H1 (cell line): Measurements from ENCODE around the gene CACNG4. TPM values are rescaled to one million over a fixed set of nuclear protein-coding genes. Genes with fewer than 3 reads are reported as not detected.

Source experiments
- CTCF ChIA-PET: fragments of 300-600 bp; sonication (Branson Sonifier 250); formaldehyde crosslinking; loops from one replicate; lab custom pipeline; 2021; ENCODE audit not compliant: partially characterized antibody; lab: Charles Lee
- POLR2A ChIA-PET: fragments of 300-600 bp; sonication (Branson Sonifier 250); formaldehyde crosslinking; loops from one replicate; lab custom pipeline; 2021; ENCODE audit warnings: inconsistent platforms; ENCODE audit not compliant: partially characterized antibody; lab: Charles Lee
- DNase-seq, 2 experiments: peaks; one replicate each; pipeline versions ENCODE4 v3.0.0 to v3.0.0-alpha.2; 2010 to 2022; ENCODE audit warnings: low spot score in 2 of 2, low read depth in 1 of 2, mixed read lengths in 1 of 2
- FAIRE-seq: peaks from 2 replicates; lab custom pipeline; 2011; peaks lifted over from hg19 to GRCh38; lab: Jason Lieb, UNC
- H2AFZ ChIP-seq: 2 replicates; pipeline ENCODE4 v1.8.1; 2012; ENCODE audit warnings: low read length, inconsistent platforms
- H2AK5ac ChIP-seq: 2 replicates; pipeline ENCODE4 v1.6.1; 2013; ENCODE audit warnings: low read depth, low read length
- H2BK120ac ChIP-seq: replicated peaks from 2 replicates; pipeline ENCODE3; 2013; ENCODE audit warnings: low read depth, low read length, inconsistent platforms
- H2BK12ac ChIP-seq: 2 replicates; pipeline ENCODE4 v1.6.1; 2013; ENCODE audit warnings: low read depth, low read length
- H2BK15ac ChIP-seq: 2 replicates; pipeline ENCODE4 v1.6.1; 2013; ENCODE audit warnings: low read length
- H2BK20ac ChIP-seq: 2 replicates; pipeline ENCODE4 v1.6.1; 2013; ENCODE audit warnings: low read length
- H2BK5ac ChIP-seq: 2 replicates; pipeline ENCODE4 v1.6.1; 2013; ENCODE audit warnings: low read depth, low read length
- H3K14ac ChIP-seq: 2 replicates; pipeline ENCODE4 v1.6.1; 2013; ENCODE audit warnings: inconsistent platforms; ENCODE audit not compliant: insufficient read length
- H3K18ac ChIP-seq: 2 replicates; pipeline ENCODE4 v1.6.1; 2013; ENCODE audit warnings: low read length; ENCODE audit errors: extremely low read depth
- H3K23ac ChIP-seq: 2 replicates; pipeline ENCODE4 v1.6.1; 2013; ENCODE audit warnings: inconsistent platforms; ENCODE audit not compliant: insufficient read length
- H3K23me2 ChIP-seq: 2 replicates; pipeline ENCODE4 v1.6.1; 2013; ENCODE audit warnings: low read depth, low read length
- H3K27ac ChIP-seq: 2 replicates; pipeline ENCODE4 v1.6.1; 2011; ENCODE audit warnings: low read depth, low read length, inconsistent platforms
- H3K27me3 ChIP-seq, 4 experiments: replicated peaks in 1 of 4; 1 replicate in 1 of 4; 2 replicates in 3 of 4; pipeline versions ENCODE4 v1.6.1 to v1.8.1; 2011 to 2013; ENCODE audit warnings: low read length in 3 of 4, mild to moderate bottlenecking in 3 of 4, inconsistent platforms in 2 of 4, mixed read lengths in 2 of 4, moderate library complexity in 1 of 4; ENCODE audit not compliant: control insufficient read depth in 3 of 4, insufficient read depth in 3 of 4; ENCODE audit errors: extremely low read depth in 1 of 4
- H3K36me3 ChIP-seq, 4 experiments: 2 replicates each; pipeline versions ENCODE4 v1.6.1 to v1.8.1; 2011 to 2013; ENCODE audit warnings: mild to moderate bottlenecking in 4 of 4, low read length in 3 of 4, moderate library complexity in 2 of 4, control low read depth in 1 of 4, inconsistent platforms in 1 of 4; ENCODE audit not compliant: insufficient read depth in 4 of 4, control insufficient read depth in 2 of 4
- H3K4ac ChIP-seq: replicated peaks from 2 replicates; pipeline ENCODE3; 2013; ENCODE audit warnings: low read length, low read depth, mixed read lengths, inconsistent platforms; ENCODE audit not compliant: insufficient read length
- H3K4me1 ChIP-seq, 4 experiments: replicated peaks in 1 of 4; 1 replicate in 1 of 4; 2 replicates in 3 of 4; pipeline versions ENCODE4 v1.6.1 to v1.8.1; 2011 to 2013; ENCODE audit warnings: low read length in 3 of 4, inconsistent platforms in 2 of 4, mixed read lengths in 1 of 4; ENCODE audit not compliant: insufficient read depth in 4 of 4, control insufficient read depth in 3 of 4
- H3K4me2 ChIP-seq, 2 experiments: 2 replicates each; pipeline versions ENCODE4 v1.6.1 to v1.8.1; 2011 to 2013; ENCODE audit warnings: low read depth in 2 of 2, low read length in 2 of 2, control low read depth in 1 of 2, inconsistent platforms in 1 of 2, mild to moderate bottlenecking in 1 of 2; ENCODE audit not compliant: insufficient read depth in 1 of 2
- H3K4me3 ChIP-seq, 4 experiments: fragments of 200-600, 300-600 bp in 1 of 4; sonication (generic), shearing (Covaris generic), sonication (Bioruptor Twin) in 1 of 4; 2 replicates each; pipeline versions ENCODE4 v1.5.1 to v1.8.1; 2011 to 2016; ENCODE audit warnings: low read length in 4 of 4, low read depth in 3 of 4, control low read depth in 2 of 4, inconsistent platforms in 2 of 4, mild to moderate bottlenecking in 2 of 4, mixed read lengths in 1 of 4, moderate library complexity in 1 of 4; ENCODE audit not compliant: insufficient read depth in 2 of 4; ENCODE audit errors: extremely low read depth in 1 of 4
- H3K56ac ChIP-seq: replicated peaks from 2 replicates; pipeline ENCODE3; 2013; ENCODE audit warnings: low read depth, mild to moderate bottlenecking, mixed read lengths, low read length, inconsistent platforms; ENCODE audit not compliant: insufficient read length
- H3K79me1 ChIP-seq: 2 replicates; pipeline ENCODE4 v1.6.1; 2013; ENCODE audit warnings: low read depth, low read length, control low read depth
- H3K79me2 ChIP-seq, 2 experiments: 2 replicates each; pipeline versions ENCODE4 v1.6.1 to v1.8.1; 2012 to 2013; ENCODE audit warnings: low read length in 2 of 2, mild to moderate bottlenecking in 2 of 2, inconsistent platforms in 1 of 2; ENCODE audit not compliant: insufficient read depth in 2 of 2, control insufficient read depth in 1 of 2
- H3K9ac ChIP-seq, 4 experiments: replicated peaks in 1 of 4; 1 replicate in 1 of 4; 2 replicates in 3 of 4; pipeline versions ENCODE4 v1.6.1 to v1.8.1; 2011 to 2013; ENCODE audit warnings: low read depth in 3 of 4, low read length in 3 of 4, control low read depth in 2 of 4, mild to moderate bottlenecking in 2 of 4, moderate library complexity in 2 of 4, inconsistent platforms in 1 of 4; ENCODE audit errors: extremely low read depth in 1 of 4
- H3K9me3 ChIP-seq, 2 experiments: 2 replicates each; pipeline versions ENCODE4 v1.6.1 to v1.8.1; 2012 to 2013; ENCODE audit warnings: mild to moderate bottlenecking in 2 of 2, moderate library complexity in 2 of 2, control low read depth in 1 of 2, inconsistent platforms in 1 of 2, low read depth in 1 of 2, low read length in 1 of 2, mixed read lengths in 1 of 2; ENCODE audit not compliant: insufficient read depth in 2 of 2
- H4K20me1 ChIP-seq, 2 experiments: replicated peaks in 1 of 2; 2 replicates each; pipeline versions ENCODE3 to v1.8.1; 2011 to 2013; ENCODE audit warnings: inconsistent platforms in 2 of 2, low read length in 2 of 2, mild to moderate bottlenecking in 1 of 2; ENCODE audit not compliant: insufficient read depth in 2 of 2, control insufficient read depth in 1 of 2
- H4K5ac ChIP-seq: 2 replicates; pipeline ENCODE4 v1.6.1; 2013; ENCODE audit warnings: low read length, low read depth, mixed read lengths, inconsistent platforms; ENCODE audit not compliant: insufficient read length
- H4K8ac ChIP-seq: 2 replicates; pipeline ENCODE4 v1.8.0; 2013; ENCODE audit warnings: mild to moderate bottlenecking, moderate library complexity, low read length, inconsistent platforms; ENCODE audit not compliant: insufficient read depth; ENCODE audit errors: extremely low read depth
- H4K91ac ChIP-seq: replicated peaks from 2 replicates; pipeline ENCODE3; 2013; ENCODE audit warnings: low read length, mixed read lengths, inconsistent platforms; ENCODE audit not compliant: insufficient read length
- WGBS, 2 experiments: shearing (Covaris generic) in 1 of 2; methylation state at CpG; one replicate each; pipeline versions ENCODE4 v1.1.6 to v1.1.7; 2013 to 2015; ENCODE audit warnings: low lambda C conversion rate in 2 of 2, mixed read lengths in 2 of 2, inconsistent platforms in 1 of 2, low coverage in 1 of 2, missing lambda C conversion rate in 1 of 2; ENCODE audit not compliant: insufficient replicate concordance in 2 of 2, insufficient coverage in 1 of 2, insufficient read length in 1 of 2; ENCODE audit errors: extremely low coverage in 1 of 2, missing lambda C conversion rate in 1 of 2; 5-methylcytosine and 5-hydroxymethylcytosine counted together
- polyA plus RNA-seq, 7 experiments: library from polyadenylated mRNA; depleted of rRNA in 3 of 7; stranded (reverse) in 5 of 7; unstranded in 2 of 7; fragments of >200 nt in 5 of 7; fragments of 200-250 nt in 2 of 7; gene quantifications; 1 replicate in 5 of 7; 2 replicates in 1 of 7; 4 replicates in 1 of 7; pipeline versions ENCODE4 v1.2.1 to v1.2.3, GENCODE V29; 2011 to 2013; ENCODE audit warnings: missing spikeins in 2 of 7, mixed read lengths in 2 of 7
- total RNA-seq: library from RNA; stranded (reverse); fragmentation: NEBNext Ultra II Directional; extraction: Animal tissue kit (Norgen Biotek cat#: 25700); gene quantifications from 2 replicates; pipeline ENCODE4 v1.2.1, GENCODE V29; 2021

The CACNG4 gene
- total and polyA plus RNA-seq, 2 of the 8 experiments (the other 6 are each of a cell fraction or from before 2014, with no cell fraction given): 3.6 to 5.6 TPM

DNA sequence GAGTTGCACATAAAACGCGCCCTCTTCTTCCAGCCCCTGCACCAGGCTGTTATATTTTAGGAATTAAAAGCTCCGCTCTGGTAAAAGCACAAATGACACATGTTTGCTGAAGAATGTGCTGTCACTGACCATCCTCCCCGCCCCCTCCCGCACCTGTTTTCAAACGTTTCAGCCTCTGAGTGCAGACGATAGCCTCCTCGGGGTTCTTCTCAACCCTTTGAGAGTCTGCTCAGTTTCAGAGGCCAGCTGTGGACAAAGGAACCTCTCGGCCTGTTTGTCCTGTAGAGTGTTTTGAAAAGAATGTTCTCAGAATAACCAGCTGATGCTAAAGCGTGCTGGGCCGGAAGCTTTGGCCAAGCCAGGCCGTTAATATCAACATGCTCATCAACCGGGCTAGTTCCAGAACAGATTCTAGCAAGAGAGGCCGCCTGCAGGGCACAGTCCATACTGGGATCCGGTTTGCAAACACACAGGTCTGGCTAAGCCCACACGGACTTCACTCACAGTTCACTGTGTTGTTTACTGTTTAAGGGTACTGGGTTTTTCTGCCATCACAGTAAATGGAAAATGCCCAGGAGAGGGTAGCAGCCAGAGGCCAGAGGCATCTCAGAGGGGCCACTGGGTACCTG is 6.4 kb upstream of the CACNG4 start:
- no peak overlapping the region for H2BK20ac ChIP-seq
- DNase-seq (no peak), FAIRE-seq (no peak)
- no peak overlapping the region for H2BK12ac ChIP-seq
- no peak overlapping the region for H4K91ac ChIP-seq
- ChIA-PET CTCF (interaction anchor here (0.7 to 2.2 kb wide), 6 partner anchors 14 to 59 kb away, joined by 3 to 10 read pairs (median 4); no protein-coding TSS in a partner anchor), POLR2A (no interaction called here)
- H3K36me3 ChIP-seq: no peaks in the 10 kb centered on the region
- H3K4ac ChIP-seq: no peak overlapping the region
- H3K79me1 ChIP-seq: no peaks in the 10 kb centered on the region
- H4K8ac ChIP-seq: no peak overlapping the region; the same call in 1 of the 2 replicates
- no peak overlapping the region for H3K4me2 ChIP-seq
- no peak overlapping the region for H3K14ac ChIP-seq
- H3K23ac ChIP-seq: no peak overlapping the region
- peaks cover 0 to 10% (median 5%) of the 10 kb centered on the region in 4 experiments; a peak in 4 of 7 replicates for H3K27me3 ChIP-seq
- H3K4me3 ChIP-seq: no peak overlapping the region
- H2BK120ac ChIP-seq: no peak overlapping the region
- no peaks in the 10 kb centered on the region for H3K79me2 ChIP-seq
- no peaks in the 10 kb centered on the region for H3K23me2 ChIP-seq
- H3K27ac ChIP-seq: no peak overlapping the region
- H4K20me1 ChIP-seq: no peaks in the 10 kb centered on the region
- H3K9me3 ChIP-seq: no peaks in the 10 kb centered on the region
- H4K5ac ChIP-seq: no peak overlapping the region
- H3K18ac ChIP-seq: no peak overlapping the region
- peak overlapping the region; percentile 5; the same call in 1 of the 2 replicates for H2BK15ac ChIP-seq
- no peak overlapping the region for H2BK5ac ChIP-seq
- H3K9ac ChIP-seq: no peak overlapping the region
- no peak overlapping the region for H2AK5ac ChIP-seq
- H2AFZ ChIP-seq: no peak overlapping the region
- H3K56ac ChIP-seq: no peak overlapping the region
- peaks cover 0 to 7% (median under 1%) of the 10 kb centered on the region in 4 experiments; a peak in 4 of 7 replicates for H3K4me1 ChIP-seq
- 75% methylated on average over 16 of the region's 16 CpGs; no CpG with 5 or more reads in 1 of the 2 experiments for WGBS, 2 experiments
